PC-9 (cell line): ENCODE measurements around the gene MAGI2.

Source experiments
- CTCF ChIP-seq: fragments of 200-600 bp; sonication (generic); conservative IDR thresholded peaks from 2 replicates; pipeline ENCODE4 v1.6.1; 2017; ENCODE audit warnings: mixed run types, antibody characterized with exemption, mild to moderate bottlenecking, moderate library complexity
- EZH2 ChIP-seq: fragments of 200-600 bp; sonication (generic); IDR thresholded peaks from 2 replicates; pipeline ENCODE4 v1.8.0; 2017; ENCODE audit warnings: antibody characterized with exemption, low read depth

GRCh38 chr7:79357101-79357500 lies 96.4 kb downstream of the MAGI2 start:
- TF ChIP-seq CTCF (no peak), EZH2 (no peak)
